ENCODE measurements around the gene ITPA. TPM values are rescaled to one million over a fixed set of nuclear protein-coding genes. Genes with fewer than 3 reads are reported as not detected.
A peak's percentile ranks its signal among the peaks of the same experiment; 100 is the strongest.

The ITPA gene
- total and polyA plus RNA-seq, 2 of the 13 experiments (the other 11 are each of a cell fraction or from before 2014, with no cell fraction given), result 60.1 to 103 TPM

GRCh38 chr20:3231889-3232588 lies 22.7 kb downstream of the ITPA start (continued):
- TF ChIP-seq ZNF773 (CRISPR knock-in tag; IDR thresholded peaks at IDR 0.05; ENCODE audit: borderline replicate concordance) (no peak), ZNF460 (CRISPR knock-in tag; IDR thresholded peaks at IDR 0.05; ENCODE audit: borderline replicate concordance) (peak; percentile 96; the same call in 1 of the 2 replicates), XBP1 (CRISPR knock-in tag; IDR thresholded peaks at IDR 0.05) (no peak), MEF2D (CRISPR knock-in tag; IDR thresholded peaks at IDR 0.05) (peak; percentile 81), FOXP1 (IDR thresholded peaks at IDR 0.05) (no peak), FOXP1 (CRISPR knock-in tag; IDR thresholded peaks at IDR 0.05) (peak; percentile 36; the same call in 1 of the 2 replicates), ZMAT3 (CRISPR knock-in tag; conservative IDR thresholded peaks at IDR 0.05) (no peak), STAG1 (CRISPR knock-in tag; IDR thresholded peaks at IDR 0.05) (peak; percentile 78), SP140L (CRISPR knock-in tag; IDR thresholded peaks at IDR 0.05; ENCODE audit: borderline replicate concordance) (no peak; the same call in 1 of the 2 replicates), ZNF124 (CRISPR knock-in tag; IDR thresholded peaks at IDR 0.05) (peak; percentile 39; the same call in 1 of the 2 replicates), SNAI1 (CRISPR knock-in tag; IDR thresholded peaks at IDR 0.05; ENCODE audit: borderline replicate concordance) (no peak), POLR2A (IDR thresholded peaks at IDR 0.05; ENCODE audit: insufficient read depth in 1 of 2, low read depth in 2 of 2, low read length in 2 of 2) (no peak), TAF15 (IDR thresholded peaks at IDR 0.05; ENCODE audit: low read depth, low read length, poor library complexity, severe bottlenecking) (no peak), NFYC (CRISPR knock-in tag; IDR thresholded peaks at IDR 0.05) (no peak), SP5 (CRISPR knock-in tag; IDR thresholded peaks at IDR 0.05; ENCODE audit: borderline replicate concordance, low read depth) (peak; percentile 61), MYC (CRISPR knock-in tag; IDR thresholded peaks at IDR 0.05; ENCODE audit: borderline replicate concordance) (peak; percentile 75; the same call in 1 of the 2 replicates), ZFP37 (CRISPR knock-in tag; IDR thresholded peaks at IDR 0.05; ENCODE audit: borderline replicate concordance) (no peak), REST (IDR thresholded peaks at IDR 0.05; ENCODE audit: borderline replicate concordance in 1 of 2, low read depth in 1 of 2, low read length in 2 of 2) (no peak), ZHX2 (IDR thresholded peaks at IDR 0.05; ENCODE audit: low read depth) (no peak), ZHX2 (CRISPR knock-in tag; IDR thresholded peaks at IDR 0.05; ENCODE audit: borderline replicate concordance) (no peak), MLLT10 (CRISPR knock-in tag; IDR thresholded peaks at IDR 0.05) (no peak), ZNF772 (CRISPR knock-in tag; IDR thresholded peaks at IDR 0.05) (peak; percentile 43)

All from HepG2 (cell line).